ENCODE measurements around the gene ABCC1. TPM values are rescaled to one million over a fixed set of nuclear protein-coding genes. Genes with fewer than 3 reads are reported as not detected.
"Not testable (repeated sequence)": the region's sequence is repeated elsewhere in the genome, so short reads cannot be mapped to it uniquely, and the experiment has no call there.

ABCC1 gene
- total RNA-seq, 6 experiments from 2014 or later: 49.3 to 63.6 (median 57.1) TPM

- Mint-ChIP-seq H3K27ac (no peak overlapping the region), H3K27me3 (ENCODE audit: insufficient read depth) (no peaks in the 10 kb centered on the region), H3K36me3 (ENCODE audit: low read depth) (peaks cover 7% of the 10 kb centered on the region), H3K4me1 (ENCODE audit: low read depth) (peaks cover 9% of the 10 kb centered on the region), H3K4me3 (no peak overlapping the region), H3K9me3 (no peaks in the 10 kb centered on the region)
- DNase-seq: no peak
- no peak for TF ChIP-seq CTCF (IDR thresholded peaks at IDR 0.05)
Measured at GRCh38 chr16:16148755-16149154, 199.3 kb downstream of the ABCC1 start.

GRCh38 chr16:16149710-16150116, 200.3 kb downstream of the ABCC1 start:
- Mint-ChIP-seq H3K4me3 (no peak overlapping the region), H3K9me3 (no peaks in the 10 kb centered on the region), H3K4me1 (ENCODE audit: low read depth) (no peaks in the 10 kb centered on the region), H3K27ac (no peak overlapping the region), H3K27me3 (ENCODE audit: insufficient read depth) (no peaks in the 10 kb centered on the region), H3K36me3 (ENCODE audit: low read depth) (no peaks in the 10 kb centered on the region; the same call in 1 of the 2 replicates)
- no peak for DNase-seq
- TF ChIP-seq CTCF (IDR thresholded peaks at IDR 0.05): no peak

- Mint-ChIP-seq H3K27ac (no peak overlapping the region), H3K9me3 (no peaks in the 10 kb centered on the region)
Measured at GRCh38 chr16:16150117-16150877, 200.9 kb downstream of the ABCC1 start.

GRCh38 chr16:16150878-16151152, 201.4 kb downstream of the ABCC1 start:
- TF ChIP-seq CTCF (IDR thresholded peaks at IDR 0.05): no peak
- Mint-ChIP-seq H3K36me3 (ENCODE audit: low read depth) (no peaks in the 10 kb centered on the region), H3K4me3 (no peak overlapping the region), H3K27ac (no peak overlapping the region), H3K4me1 (ENCODE audit: low read depth) (no peaks in the 10 kb centered on the region), H3K9me3 (no peaks in the 10 kb centered on the region), H3K27me3 (ENCODE audit: insufficient read depth) (peaks cover 2% of the 10 kb centered on the region; the same call in 1 of the 2 replicates)
- no peak for DNase-seq

More at GRCh38 chr16:16150117-16150877, 200.9 kb downstream of the ABCC1 start:
- H3K4me3 Mint-ChIP-seq: no peak overlapping the region
- peaks cover 2% of the 10 kb centered on the region; the same call in 1 of the 2 replicates for H3K27me3 Mint-ChIP-seq (ENCODE audit: insufficient read depth)
- TF ChIP-seq CTCF (IDR thresholded peaks at IDR 0.05): no peak
- no peak for DNase-seq
- no peaks in the 10 kb centered on the region; the same call in 1 of the 2 replicates for H3K36me3 Mint-ChIP-seq (ENCODE audit: low read depth)
- no peaks in the 10 kb centered on the region for H3K4me1 Mint-ChIP-seq (ENCODE audit: low read depth)

GRCh38 chr16:16151315-16151714, 201.9 kb downstream of the ABCC1 start:
- H3K4me3 Mint-ChIP-seq: no peak overlapping the region; the same call in 1 of the 2 replicates
- H3K36me3 Mint-ChIP-seq (ENCODE audit: low read depth): no peaks in the 10 kb centered on the region
- H3K27me3 Mint-ChIP-seq (ENCODE audit: insufficient read depth): peaks cover 6% of the 10 kb centered on the region; the same call in 1 of the 2 replicates
- TF ChIP-seq CTCF (IDR thresholded peaks at IDR 0.05): no peak
- no peaks in the 10 kb centered on the region for H3K4me1 Mint-ChIP-seq (ENCODE audit: low read depth)
- no peak for DNase-seq
- no peak overlapping the region for H3K27ac Mint-ChIP-seq
- no peaks in the 10 kb centered on the region for H3K9me3 Mint-ChIP-seq

GRCh38 chr16:16153000-16153399, 203.6 kb downstream of the ABCC1 start:
- not testable (repeated sequence) for H3K36me3 Mint-ChIP-seq (ENCODE audit: low read depth); H3K27me3 Mint-ChIP-seq (ENCODE audit: insufficient read depth); H3K9me3 Mint-ChIP-seq; H3K4me1 Mint-ChIP-seq (ENCODE audit: low read depth); DNase-seq; H3K4me3 Mint-ChIP-seq; H3K27ac Mint-ChIP-seq
